Hepatic stellate cell (primary cell): Measurements from ENCODE around the gene PTGES.
A peak's percentile ranks its signal among the peaks of the same experiment; 100 is the strongest.
"Not testable (repeated sequence)": the region's sequence is repeated elsewhere in the genome, so short reads cannot be mapped to it uniquely, and the experiment has no call there.

Experiments
- DNase-seq: peaks from one replicate; pipeline ENCODE4 v3.0.0; 2011; ENCODE audit warnings: low spot score

PTGES gene

DNA sequence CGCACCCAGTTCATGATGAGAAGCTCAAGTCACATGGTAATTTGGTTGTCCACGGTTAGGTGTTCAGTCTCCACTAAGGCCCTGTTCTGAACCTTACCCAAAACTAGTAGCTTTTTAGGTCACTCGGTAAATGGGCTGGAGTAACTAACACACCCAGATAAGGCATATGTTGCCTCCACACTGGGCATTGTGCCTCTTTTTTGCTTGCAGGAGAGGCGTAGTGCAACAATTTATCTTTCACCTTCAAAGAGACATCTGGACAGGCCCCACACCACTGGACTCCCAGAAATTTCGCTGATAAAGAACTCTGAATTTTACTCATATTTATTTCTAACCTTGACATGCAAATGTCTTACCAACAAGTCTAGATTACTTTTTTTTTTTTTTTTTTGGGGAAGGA, 16.8 kb upstream of the PTGES start:
- no peak for DNase-seq

GRCh38 chr9:129768486-129768885, 15.6 kb upstream of the PTGES start:
- no peak for DNase-seq

- no peak for DNase-seq
Observed at GRCh38 chr9:129765764-129766317, 13.0 kb upstream of the PTGES start.

DNA sequence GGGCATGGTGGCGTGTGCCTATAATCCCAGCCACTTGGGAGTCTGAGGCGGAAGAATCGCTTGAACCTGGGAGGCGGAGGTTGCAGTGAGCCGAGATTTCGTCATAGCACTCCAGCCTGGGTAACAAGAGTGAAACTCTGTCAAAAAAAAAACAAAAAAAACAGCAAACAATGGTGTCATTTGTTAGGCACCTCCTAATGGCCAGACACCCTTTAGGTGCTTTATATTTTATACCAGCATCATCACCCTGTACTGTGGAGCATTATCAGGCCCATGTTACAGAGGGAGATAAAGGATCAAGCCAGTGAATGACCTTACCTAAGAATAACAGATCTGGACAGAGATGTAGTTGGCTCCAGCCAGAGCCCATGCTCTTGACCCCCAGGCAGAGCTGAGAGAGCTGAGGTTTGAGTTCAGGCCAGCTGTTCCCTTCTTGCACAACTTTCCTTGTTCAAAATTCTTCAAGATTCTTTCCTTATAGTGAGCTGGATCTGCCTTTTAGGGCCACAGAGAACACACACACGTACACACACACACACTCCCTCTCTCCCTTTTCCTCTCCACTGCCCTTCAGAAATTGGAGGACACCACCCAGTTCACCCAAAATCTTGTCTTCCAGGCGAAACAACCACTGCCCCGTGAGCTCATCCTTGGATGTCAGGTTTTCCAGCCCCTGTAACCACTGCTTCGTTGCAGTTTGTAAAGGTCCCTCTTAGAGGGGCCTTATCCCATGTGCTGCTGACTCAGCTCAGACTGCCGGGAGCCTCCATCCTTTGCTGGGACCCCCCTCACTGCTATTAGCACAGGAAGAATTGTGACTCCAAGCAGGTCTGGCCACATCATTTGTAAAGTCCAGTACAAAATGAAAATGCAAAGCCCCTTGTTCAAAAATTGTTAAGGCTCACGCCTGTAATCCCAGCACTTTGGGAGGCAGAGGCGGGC, 10.4 kb upstream of the PTGES start:
- DNase-seq = no peak

GRCh38 chr9:129762370-129762984, 9.6 kb upstream of the PTGES start:
- not testable (repeated sequence) for DNase-seq

DNA sequence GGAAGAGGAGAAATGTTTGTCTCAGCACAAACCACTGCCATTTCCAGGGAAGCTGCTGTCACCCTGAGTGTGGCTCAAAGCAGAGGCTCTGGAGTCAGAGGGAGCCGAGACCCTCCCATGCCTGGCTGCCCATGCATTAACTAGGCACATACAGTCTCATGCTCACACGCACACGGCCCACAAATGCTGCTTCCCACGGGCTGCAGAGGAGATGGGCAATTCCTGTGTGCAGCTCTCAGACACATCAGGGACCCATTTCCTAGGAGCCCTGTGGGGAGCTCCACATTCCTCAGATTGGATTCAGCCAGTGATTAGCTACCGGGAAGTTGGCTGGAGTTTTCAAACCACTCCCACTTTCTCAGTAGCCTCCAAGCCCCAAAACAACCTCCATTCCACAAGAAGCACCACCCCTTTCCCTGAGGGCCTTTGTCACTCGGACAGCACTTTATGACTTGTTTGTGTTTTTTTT, 9.1 kb upstream of the PTGES start:
- peak; percentile 68 for DNase-seq

DNA sequence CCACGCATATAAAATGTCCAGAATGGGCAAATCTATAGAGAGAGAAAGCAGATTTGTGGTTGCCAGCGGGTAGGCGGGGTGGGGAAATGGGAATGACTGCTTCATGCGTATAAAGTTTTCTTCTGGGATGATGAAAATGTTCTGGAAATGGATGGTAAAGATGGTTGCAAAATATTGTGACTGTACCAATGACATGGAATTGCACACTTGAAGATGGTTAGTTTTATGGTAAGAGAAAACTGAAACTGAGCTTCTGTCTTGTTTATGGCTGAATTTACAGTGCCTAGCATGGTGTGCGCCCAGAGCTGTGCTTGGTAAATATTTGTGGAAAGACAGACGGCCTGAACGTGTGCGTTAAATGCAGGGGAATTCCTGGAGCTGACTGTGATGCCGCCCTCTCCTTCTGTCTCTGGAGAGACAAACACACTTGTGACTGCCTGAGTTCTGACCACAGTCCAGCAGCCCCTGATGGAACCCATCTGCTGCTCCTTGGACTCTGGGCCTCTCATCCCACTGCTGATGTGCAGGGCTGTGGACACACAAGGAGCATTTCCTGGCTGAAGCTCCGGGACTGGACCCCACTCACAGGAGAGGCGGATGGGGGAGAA, 8.6 kb upstream of the PTGES start:
- peak; percentile 66 for DNase-seq

DNA sequence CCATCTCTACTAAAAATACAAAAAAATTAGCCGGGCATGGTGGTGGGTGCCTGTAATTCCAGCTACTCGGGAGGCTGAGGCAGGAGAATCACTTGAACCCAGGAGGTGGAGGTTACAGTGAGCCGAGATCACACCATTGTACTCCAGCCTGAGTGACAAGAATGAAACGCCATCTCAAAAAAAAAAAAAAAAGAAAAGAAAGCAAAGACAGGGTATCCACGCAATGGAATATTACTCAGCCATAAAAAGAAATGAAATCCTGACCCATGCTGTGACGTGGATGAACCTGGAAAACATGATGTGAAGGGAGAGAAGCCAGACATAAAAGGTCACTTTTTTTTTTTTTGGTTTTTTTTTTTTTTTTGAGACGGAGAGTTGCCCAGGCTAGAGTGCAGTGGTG, 7.9 kb upstream of the PTGES start:
- not testable (repeated sequence) for DNase-seq

- no peak for DNase-seq
Observed at GRCh38 chr9:129759804-129760502, 7.1 kb upstream of the PTGES start.

- no peak for DNase-seq
Observed at GRCh38 chr9:129759319-129759718, 6.5 kb upstream of the PTGES start.

GRCh38 chr9:129757045-129757444, 4.2 kb upstream of the PTGES start:
- DNase-seq = no peak

DNA sequence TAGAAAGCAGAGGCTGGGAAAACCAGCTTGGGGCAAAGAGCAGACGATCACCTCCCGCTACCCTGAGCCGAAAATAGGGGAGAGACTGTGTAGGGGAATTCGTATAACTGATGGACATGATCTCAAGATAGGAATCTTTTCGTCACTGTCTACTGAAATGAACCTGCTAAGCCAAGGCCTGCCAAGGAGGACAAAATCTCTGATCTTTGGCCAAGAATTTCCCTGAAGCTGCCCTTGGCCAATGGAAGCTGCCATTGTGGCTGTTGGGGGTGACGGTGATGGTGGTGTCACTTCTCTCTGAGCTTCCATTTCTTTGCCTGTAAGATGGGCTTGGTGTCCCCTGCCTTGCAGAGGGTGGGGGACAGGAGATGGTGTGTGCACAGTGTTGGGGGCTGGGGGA, 3.3 kb upstream of the PTGES start:
- no peak for DNase-seq

GRCh38 chr9:129755151-129755550, 2.3 kb upstream of the PTGES start:
- no peak for DNase-seq

DNA sequence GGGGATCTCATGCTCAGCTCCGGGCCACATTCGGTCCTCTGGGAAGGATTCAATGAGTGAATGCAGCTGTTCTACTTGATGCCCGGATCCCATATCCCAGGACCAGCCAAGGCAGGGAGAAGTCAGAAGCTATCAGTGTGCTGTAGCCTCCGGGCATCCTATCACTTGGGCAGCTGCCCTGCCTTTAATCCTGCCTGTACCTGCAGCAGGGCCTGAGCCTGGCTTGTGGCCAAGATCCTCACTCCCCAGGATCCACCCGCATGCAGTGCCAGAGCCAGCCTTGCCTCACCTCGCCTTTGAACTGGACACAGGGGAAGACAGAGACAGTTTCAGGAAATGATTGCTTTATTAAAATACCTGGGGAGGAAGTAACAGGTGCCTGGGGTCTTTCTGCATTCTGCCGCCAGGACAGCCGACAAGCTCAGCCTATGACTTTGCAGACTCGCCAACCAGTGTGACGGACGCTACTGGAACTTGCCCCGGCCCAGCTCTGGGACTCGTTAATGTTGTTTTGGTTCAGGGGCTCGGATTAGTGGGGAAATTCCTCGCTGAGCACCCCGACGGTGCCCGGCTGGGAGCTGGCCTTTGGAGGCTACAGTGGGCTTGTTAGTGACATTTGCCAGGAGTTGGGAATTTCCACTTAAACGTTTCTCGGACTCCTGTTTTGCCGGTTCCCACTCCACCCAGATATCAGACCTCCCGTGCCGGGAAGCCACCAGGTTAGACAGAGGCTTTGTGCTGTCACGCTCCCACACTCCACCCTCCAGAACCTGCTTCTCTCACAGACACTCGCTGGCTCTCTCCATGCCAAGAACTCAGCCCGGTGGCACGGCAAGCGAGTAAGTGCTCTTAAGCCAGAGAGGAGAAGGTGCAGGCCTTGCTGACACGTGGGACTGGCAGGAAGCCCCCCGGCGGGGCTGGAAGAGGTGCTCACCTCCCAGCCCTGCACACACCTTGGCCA, 721 bp downstream of the PTGES start:
- no peak for DNase-seq

- no peak for DNase-seq
Observed at GRCh38 chr9:129750013-129750638, 2.7 kb downstream of the PTGES start.

DNA sequence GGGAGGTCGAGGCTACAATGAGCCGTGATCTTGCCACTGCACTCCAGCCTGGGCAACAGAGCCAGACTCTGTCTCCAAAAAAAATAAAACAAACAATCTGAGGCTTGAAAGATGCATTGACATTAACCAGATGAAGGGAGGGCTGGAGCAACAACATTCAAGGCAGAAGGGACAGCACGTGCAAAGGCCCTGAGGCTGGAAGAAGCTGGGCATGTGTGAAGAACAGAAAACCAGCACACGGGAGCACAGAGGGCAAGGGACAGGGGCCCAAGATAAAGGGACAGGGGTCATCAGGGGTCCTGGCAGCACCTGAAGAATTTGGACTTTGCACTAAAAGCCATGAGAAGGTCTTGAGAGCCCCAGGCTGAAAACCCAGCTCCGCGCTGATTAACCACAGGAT, 3.3 kb downstream of the PTGES start:
- DNase-seq = no peak

- not testable (repeated sequence) for DNase-seq
Observed at GRCh38 chr9:129749052-129749451, 3.8 kb downstream of the PTGES start.

DNA sequence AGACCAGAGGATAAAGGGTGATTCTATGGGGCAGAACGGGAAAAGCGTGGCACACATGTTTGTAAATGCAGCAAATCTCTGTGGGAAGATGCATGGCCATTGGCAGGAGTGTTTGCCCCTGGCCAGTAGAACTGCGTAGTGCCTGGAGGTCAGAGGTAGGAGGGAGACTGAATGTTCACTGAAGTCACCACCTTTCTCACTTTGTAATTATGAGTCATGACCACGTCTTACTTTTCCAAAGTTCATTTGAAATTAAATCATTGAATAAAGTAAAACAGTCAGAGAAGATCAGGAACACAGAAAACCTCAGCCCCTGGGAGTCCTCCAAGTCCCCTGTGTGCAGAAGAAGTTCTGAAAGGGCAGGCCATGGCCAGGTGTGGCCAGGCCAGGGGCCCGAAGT, 4.6 kb downstream of the PTGES start:
- no peak for DNase-seq

GRCh38 chr9:129746092-129746777, 6.6 kb downstream of the PTGES start:
- DNase-seq = no peak

DNA sequence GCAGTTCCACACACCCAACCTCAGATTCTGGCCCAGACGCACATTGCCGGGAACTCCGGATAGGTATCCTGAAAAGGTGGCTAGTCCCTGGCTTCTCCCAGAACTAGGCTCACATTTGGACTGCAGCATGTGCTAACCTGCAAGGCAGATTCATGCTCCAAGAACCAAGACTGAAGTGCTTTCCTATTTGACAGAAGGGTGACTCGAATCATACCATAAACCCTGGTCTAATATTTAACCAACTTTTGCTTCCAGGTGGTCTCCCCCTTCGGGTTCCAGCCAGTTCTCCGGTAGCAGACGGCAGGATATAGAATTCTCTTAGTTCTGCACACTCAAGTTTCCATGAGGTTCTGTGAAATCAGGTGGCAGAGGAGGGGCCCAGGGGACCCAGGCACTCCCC, 7.6 kb downstream of the PTGES start:
- DNase-seq = no peak
